Vagina (tissue), 2 donors: ENCODE data around the gene MFNG. TPM values are rescaled to one million over a fixed set of nuclear protein-coding genes. Genes with fewer than 3 reads are reported as not detected.

Source experiments
- DNase-seq, 2 donors: peaks; one replicate each; pipeline ENCODE4 v3.0.0-alpha.2; 2017; ENCODE audit errors: extremely low spot score in 2 of 2
- H3K27ac ChIP-seq: fragments of 200-600 bp; sonication (generic); one replicate; pipeline ENCODE4 v1.5.1; 2019
- H3K27me3 ChIP-seq: fragments of 200-600 bp; sonication (generic); one replicate; pipeline ENCODE4 v1.5.1; 2019
- H3K36me3 ChIP-seq, 2 donors: fragments of 200-600 bp; sonication (generic); one replicate each; pipeline ENCODE4 v1.5.1; 2017 to 2019
- H3K4me1 ChIP-seq: fragments of 200-600 bp; sonication (generic); one replicate; pipeline ENCODE4 v1.5.1; 2019
- H3K4me3 ChIP-seq, 2 donors: fragments of 200-600 bp; sonication (generic); 1 replicate in 1 of 2; 2 replicates in 1 of 2; pipeline ENCODE4 v1.5.1; 2016 to 2019
- H3K9me3 ChIP-seq: fragments of 200-600 bp; sonication (generic); one replicate; pipeline ENCODE4 v1.5.1; 2019
- CTCF ChIP-seq, 3 experiments: fragments of 450-650 bp in 2 of 3; fragments of 200-600 bp in 1 of 3; sonication (generic) in 1 of 3; IDR thresholded peaks; one replicate each; pipeline ENCODE4 v1.5.1; 2017 to 2019; ENCODE audit warnings: antibody characterized with exemption in 3 of 3, mild to moderate bottlenecking in 2 of 3, moderate library complexity in 2 of 3
- POLR2A ChIP-seq, 2 donors: fragments of 450-650 bp; IDR thresholded peaks; one replicate each; pipeline ENCODE4 v1.6.1; 2017; ENCODE audit warnings: antibody characterized with exemption in 2 of 2, mild to moderate bottlenecking in 2 of 2, moderate library complexity in 2 of 2
- POLR2AphosphoS5 ChIP-seq, 2 donors: sonication (generic); formaldehyde crosslinking; IDR thresholded peaks; one replicate each; pipeline ENCODE4 v1.9.0; 2017; ENCODE audit warnings: antibody characterized with exemption in 2 of 2, mild to moderate bottlenecking in 2 of 2, low read depth in 1 of 2; ENCODE audit not compliant: insufficient read depth in 1 of 2
- intact Hi-C: fragments of 100-400 bp; cut with DNase I; formaldehyde crosslinking; loops from one replicate; pipeline ENCODE4 v1.15.1; 2023
- total RNA-seq: library from RNA; depleted of rRNA; stranded (reverse); fragments of >200 nt; gene quantifications from one replicate; pipeline ENCODE4 v1.2.3, GENCODE V29; 2016

The MFNG gene
- total RNA-seq, 1 donor from 2014 or later, result 15.2 TPM

- H3K36me3 ChIP-seq, result no peaks in the 10 kb centered on the region
Measured at GRCh38 chr22:37498289-37498909, 12.2 kb upstream of the MFNG start.

GRCh38 chr22:37497062-37497599, 10.9 kb upstream of the MFNG start:
- no peaks in the 10 kb centered on the region for H3K36me3 ChIP-seq
- intact Hi-C loops, result no loop called here
- H3K27me3 ChIP-seq, result no peaks in the 10 kb centered on the region
- H3K4me3 ChIP-seq, result no peak overlapping the region
- no peak overlapping the region for H3K27ac ChIP-seq
- TF ChIP-seq POLR2A (IDR thresholded peaks at IDR 0.05) (no peak), POLR2AphosphoS5 (IDR thresholded peaks at IDR 0.05; ENCODE audit: insufficient read depth in 1 of 2, low read depth in 1 of 2) (no peak), CTCF (IDR thresholded peaks at IDR 0.05) (no peak)
- H3K4me1 ChIP-seq, result peaks cover 11% of the 10 kb centered on the region
- DNase-seq, result no peak
- H3K9me3 ChIP-seq, result no peaks in the 10 kb centered on the region

More at GRCh38 chr22:37498289-37498909, 12.2 kb upstream of the MFNG start:
- TF ChIP-seq POLR2AphosphoS5 (IDR thresholded peaks at IDR 0.05; ENCODE audit: insufficient read depth in 1 of 2, low read depth in 1 of 2) (no peak), POLR2A (IDR thresholded peaks at IDR 0.05) (no peak), CTCF (IDR thresholded peaks at IDR 0.05) (no peak)
- intact Hi-C loops, result no loop called here
- no peaks in the 10 kb centered on the region for H3K27me3 ChIP-seq
- H3K27ac ChIP-seq, result no peak overlapping the region
- peaks cover 21% of the 10 kb centered on the region for H3K4me1 ChIP-seq
- H3K9me3 ChIP-seq, result no peaks in the 10 kb centered on the region
- H3K4me3 ChIP-seq, result no peak overlapping the region
- DNase-seq, result no peak

GRCh38 chr22:37496651-37497050, 10.5 kb upstream of the MFNG start:
- H3K36me3 ChIP-seq, result no peaks in the 10 kb centered on the region
- no peak for DNase-seq
- no peaks in the 10 kb centered on the region for H3K9me3 ChIP-seq
- H3K27ac ChIP-seq, result no peak overlapping the region
- H3K4me1 ChIP-seq, result peaks cover 6% of the 10 kb centered on the region
- intact Hi-C loops, result no loop called here
- no peaks in the 10 kb centered on the region for H3K27me3 ChIP-seq
- H3K4me3 ChIP-seq, result no peak overlapping the region
- TF ChIP-seq POLR2AphosphoS5 (IDR thresholded peaks at IDR 0.05; ENCODE audit: insufficient read depth in 1 of 2, low read depth in 1 of 2) (no peak), POLR2A (IDR thresholded peaks at IDR 0.05) (no peak), CTCF (IDR thresholded peaks at IDR 0.05) (no peak)

- Histone ChIP-seq H3K4me1 (no peaks in the 10 kb centered on the region), H3K27ac (no peak overlapping the region), H3K27me3 (no peaks in the 10 kb centered on the region), H3K9me3 (no peaks in the 10 kb centered on the region), H3K4me3 (no peak overlapping the region), H3K36me3 (no peaks in the 10 kb centered on the region)
- DNase-seq, result no peak
- TF ChIP-seq POLR2A (IDR thresholded peaks at IDR 0.05), result no peak
- TF ChIP-seq POLR2AphosphoS5 (IDR thresholded peaks at IDR 0.05; ENCODE audit: insufficient read depth in 1 of 2, low read depth in 1 of 2), result no peak
- no peak for TF ChIP-seq CTCF (IDR thresholded peaks at IDR 0.05)
- intact Hi-C loops, result no loop called here
Measured at GRCh38 chr22:37493979-37494378, 7.8 kb upstream of the MFNG start.
